Small intestine (tissue), 7 donors: ENCODE measurements around the gene PRKN. TPM values are rescaled to one million over a fixed set of nuclear protein-coding genes. Genes with fewer than 3 reads are reported as not detected.

Experiments used
- DNase-seq, 2 donors: peaks; one replicate each; pipeline versions ENCODE4 v3.0.0 to v3.0.0-alpha.2; 2013
- FAIRE-seq: peaks from 2 replicates; lab custom pipeline; 2012; peaks lifted over from hg19 to GRCh38; lab: Jason Lieb, UNC
- H3K27ac ChIP-seq, 3 donors: one replicate each; pipeline ENCODE4 v1.5.1; 2013; ENCODE audit warnings: low read length in 2 of 3, mild to moderate bottlenecking in 2 of 3, control low read depth in 1 of 3, inconsistent platforms in 1 of 3, low read depth in 1 of 3, moderate library complexity in 1 of 3
- H3K27me3 ChIP-seq, 3 donors: one replicate each; pipeline ENCODE4 v1.6.1; 2013; ENCODE audit warnings: low read length in 3 of 3, inconsistent platforms in 1 of 3; ENCODE audit not compliant: control insufficient read depth in 3 of 3, insufficient read depth in 3 of 3
- H3K36me3 ChIP-seq, 3 donors: one replicate each; pipeline ENCODE4 v1.6.1; 2013; ENCODE audit warnings: low read length in 3 of 3, inconsistent platforms in 1 of 3, low read depth in 1 of 3, mild to moderate bottlenecking in 1 of 3, moderate library complexity in 1 of 3; ENCODE audit not compliant: control insufficient read depth in 3 of 3, insufficient read depth in 2 of 3
- H3K4me1 ChIP-seq, 3 donors: one replicate each; pipeline ENCODE4 v1.6.1; 2013; ENCODE audit warnings: low read length in 2 of 3, inconsistent platforms in 1 of 3, low read depth in 1 of 3, mild to moderate bottlenecking in 1 of 3, moderate library complexity in 1 of 3; ENCODE audit not compliant: control insufficient read depth in 3 of 3, insufficient read depth in 2 of 3
- H3K4me3 ChIP-seq, 3 donors: one replicate each; pipeline ENCODE4 v1.5.1; 2013; ENCODE audit warnings: low read length in 3 of 3, control low read depth in 1 of 3, inconsistent platforms in 1 of 3, low read depth in 1 of 3, mild to moderate bottlenecking in 1 of 3, moderate library complexity in 1 of 3
- H3K9me3 ChIP-seq, 2 donors: one replicate each; pipeline ENCODE4 v1.6.1; 2013; ENCODE audit warnings: low read depth in 1 of 2, low read length in 1 of 2; ENCODE audit not compliant: control insufficient read depth in 2 of 2, insufficient read depth in 1 of 2
- WGBS, 3 donors: extraction: QIAGEN DNeasy Blood & Tissue Kit; methylation state at CpG; one replicate each; pipeline ENCODE4 v1.1.7; 2013; 5-methylcytosine and 5-hydroxymethylcytosine counted together
- polyA plus RNA-seq, 4 donors: library from polyadenylated mRNA; stranded (reverse) in 3 of 4; unstranded in 1 of 4; fragments of 200-250 nt in 3 of 4; fragments of 120-200 nt in 1 of 4; gene quantifications; one replicate each; pipeline versions ENCODE4 v1.2.1 to v1.2.3, GENCODE V29; 2013
- donor health status: healthy with polysubstance abuse.
- donor health status: control.
- donor health status: control.
- donor health status: Bipolar disorder and iron deficiency.
- donor health status: healthy.

PRKN gene
- polyA plus RNA-seq, 4 donors = 0.27 to 2.3 (median 1.0) TPM

GRCh38 chr6:161377116-161377515, 1350.5 kb downstream of the PRKN start:
- peaks cover 0 to 3% (median 0%) of the 10 kb centered on the region in 3 donors for H3K4me1 ChIP-seq
- no peaks in the 10 kb centered on the region for H3K27me3 ChIP-seq
- no peak overlapping the region for H3K4me3 ChIP-seq
- no peaks in the 10 kb centered on the region for H3K36me3 ChIP-seq
- no peak overlapping the region for H3K27ac ChIP-seq
- no peaks in the 10 kb centered on the region for H3K9me3 ChIP-seq
- FAIRE-seq (no peak), DNase-seq (no peak)
- 93 to 95% (median 95%) methylated on average over 13 of the region's 13 CpGs for WGBS, 3 donors

- Histone ChIP-seq H3K4me1 (peaks cover 0 to 3% (median 0%) of the 10 kb centered on the region in 3 donors), H3K4me3 (no peak overlapping the region), H3K27me3 (no peaks in the 10 kb centered on the region), H3K9me3 (no peaks in the 10 kb centered on the region), H3K36me3 (no peaks in the 10 kb centered on the region), H3K27ac (no peak overlapping the region)
- DNase-seq (no peak), FAIRE-seq (no peak)
- 87 to 90% (median 87%) methylated on average over 11 of the region's 11 CpGs for WGBS, 3 donors
Observed at GRCh38 chr6:161376367-161376766, 1351.2 kb downstream of the PRKN start.

GRCh38 chr6:161374971-161375873, 1352.3 kb downstream of the PRKN start:
- FAIRE-seq (no peak), DNase-seq (peak in 1 of 2 donors; percentile 85)
- no peaks in the 10 kb centered on the region for H3K36me3 ChIP-seq
- H3K9me3 ChIP-seq = no peaks in the 10 kb centered on the region
- peaks cover 0 to 3% (median 0%) of the 10 kb centered on the region in 3 donors for H3K4me1 ChIP-seq
- no peaks in the 10 kb centered on the region for H3K27me3 ChIP-seq
- H3K4me3 ChIP-seq = no peak overlapping the region
- no peak overlapping the region for H3K27ac ChIP-seq
- WGBS, 3 donors = 24 to 58% (median 40%) methylated on average over 32 of the region's 32 CpGs

GRCh38 chr6:161373905-161374451, 1353.6 kb downstream of the PRKN start:
- DNase-seq (peak; percentile 62 to 69), FAIRE-seq (no peak)
- 36 to 38% (median 36%) methylated on average over 15 of the region's 15 CpGs for WGBS, 3 donors
- Histone ChIP-seq H3K4me1 (peaks cover 0 to 6% (median 3%) of the 10 kb centered on the region in 3 donors), H3K9me3 (no peaks in the 10 kb centered on the region), H3K27me3 (no peaks in the 10 kb centered on the region), H3K36me3 (no peaks in the 10 kb centered on the region), H3K4me3 (no peak overlapping the region), H3K27ac (no peak overlapping the region)

GRCh38 chr6:161372422-161372793, 1355.2 kb downstream of the PRKN start:
- DNase-seq (no peak), FAIRE-seq (no peak)
- H3K4me1 ChIP-seq = peaks cover 0 to 18% (median 3%) of the 10 kb centered on the region in 3 donors
- H3K4me3 ChIP-seq = no peak overlapping the region
- H3K27ac ChIP-seq = no peak overlapping the region
- 92 to 97% (median 93%) methylated on average over 10 of the region's 10 CpGs for WGBS, 3 donors
- H3K27me3 ChIP-seq = no peaks in the 10 kb centered on the region
- H3K9me3 ChIP-seq = peaks cover 0 to 4% of the 10 kb centered on the region in 2 donors
- no peaks in the 10 kb centered on the region for H3K36me3 ChIP-seq

- Histone ChIP-seq H3K27ac (no peak overlapping the region), H3K4me3 (no peak overlapping the region), H3K27me3 (no peaks in the 10 kb centered on the region), H3K36me3 (no peaks in the 10 kb centered on the region), H3K4me1 (peaks cover 0 to 18% (median 3%) of the 10 kb centered on the region in 3 donors), H3K9me3 (peaks cover 0 to 7% of the 10 kb centered on the region in 2 donors)
- peak; percentile 72 to 77 for DNase-seq
- FAIRE-seq = no peak
- WGBS, 3 donors = 25 to 30% (median 27%) methylated on average over 9 of the region's 9 CpGs
Observed at GRCh38 chr6:161370880-161371279, 1356.7 kb downstream of the PRKN start.

GRCh38 chr6:161369339-161369738, 1358.2 kb downstream of the PRKN start:
- DNase-seq (peak; percentile 80 to 85), FAIRE-seq (no peak)
- Histone ChIP-seq H3K4me3 (no peak overlapping the region), H3K27me3 (no peaks in the 10 kb centered on the region), H3K9me3 (peaks cover 0 to 13% of the 10 kb centered on the region in 2 donors), H3K4me1 (peaks cover 0 to 18% (median 3%) of the 10 kb centered on the region in 3 donors), H3K27ac (peak overlapping the region in 1 of 3 donors; percentile 46), H3K36me3 (no peaks in the 10 kb centered on the region)
- 70 to 77% (median 71%) methylated on average over 13 of the region's 13 CpGs for WGBS, 3 donors

GRCh38 chr6:161368514-161368913, 1359.1 kb downstream of the PRKN start:
- peaks cover 0 to 18% (median 3%) of the 10 kb centered on the region in 3 donors for H3K4me1 ChIP-seq
- DNase-seq (no peak), FAIRE-seq (no peak)
- H3K27me3 ChIP-seq = no peaks in the 10 kb centered on the region
- H3K4me3 ChIP-seq = no peak overlapping the region
- no peaks in the 10 kb centered on the region for H3K36me3 ChIP-seq
- H3K27ac ChIP-seq = no peak overlapping the region
- 85 to 89% (median 86%) methylated on average over 7 of the region's 7 CpGs for WGBS, 3 donors
- H3K9me3 ChIP-seq = peaks cover 0 to 15% of the 10 kb centered on the region in 2 donors
